Activated T-cell treated with anti-CD3 and anti-CD28 coated beads for 48 hours (primary cell): Measurements from ENCODE around the gene MAGEB2.
"Not testable (repeated sequence)": the region's sequence is repeated elsewhere in the genome, so short reads cannot be mapped to it uniquely, and the experiment has no call there.

Experiments
- DNase-seq: peaks from one replicate; pipeline ENCODE4 v3.0.0-alpha.2; 2020; ENCODE audit warnings: low read depth

MAGEB2 gene, protein sequence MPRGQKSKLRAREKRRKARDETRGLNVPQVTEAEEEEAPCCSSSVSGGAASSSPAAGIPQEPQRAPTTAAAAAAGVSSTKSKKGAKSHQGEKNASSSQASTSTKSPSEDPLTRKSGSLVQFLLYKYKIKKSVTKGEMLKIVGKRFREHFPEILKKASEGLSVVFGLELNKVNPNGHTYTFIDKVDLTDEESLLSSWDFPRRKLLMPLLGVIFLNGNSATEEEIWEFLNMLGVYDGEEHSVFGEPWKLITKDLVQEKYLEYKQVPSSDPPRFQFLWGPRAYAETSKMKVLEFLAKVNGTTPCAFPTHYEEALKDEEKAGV

DNA sequence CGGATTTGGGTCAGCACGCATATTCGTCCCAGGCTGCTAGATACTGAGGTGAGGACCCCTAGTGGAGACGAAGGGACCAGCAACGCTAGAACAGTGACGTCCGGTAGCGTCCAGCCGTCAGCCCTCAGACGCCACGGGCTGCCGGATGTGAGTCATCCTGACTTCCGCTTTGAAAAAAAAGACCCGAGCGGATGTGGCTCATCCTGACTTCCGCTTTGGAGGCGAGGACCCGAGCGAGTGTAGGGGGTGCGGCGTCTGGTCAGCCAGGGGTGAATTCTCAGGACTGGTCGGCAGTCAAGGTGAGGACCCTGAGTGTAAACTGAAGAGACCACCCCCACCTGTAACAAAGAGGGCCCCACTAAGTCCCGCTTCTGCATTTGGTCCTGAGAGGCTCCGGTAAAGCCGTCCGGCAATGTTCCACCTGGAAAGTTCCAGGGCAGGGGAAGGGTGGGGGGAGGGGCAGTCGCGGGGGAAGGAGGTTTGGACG, at the start of gene MAGEB2:
MAGEB2 (plus strand) TSS at position 207 of the 487 bp plus-strand sequence. CDS start 3,018 bp downstream, outside the sequence.
- DNase-seq, result no peak

DNA sequence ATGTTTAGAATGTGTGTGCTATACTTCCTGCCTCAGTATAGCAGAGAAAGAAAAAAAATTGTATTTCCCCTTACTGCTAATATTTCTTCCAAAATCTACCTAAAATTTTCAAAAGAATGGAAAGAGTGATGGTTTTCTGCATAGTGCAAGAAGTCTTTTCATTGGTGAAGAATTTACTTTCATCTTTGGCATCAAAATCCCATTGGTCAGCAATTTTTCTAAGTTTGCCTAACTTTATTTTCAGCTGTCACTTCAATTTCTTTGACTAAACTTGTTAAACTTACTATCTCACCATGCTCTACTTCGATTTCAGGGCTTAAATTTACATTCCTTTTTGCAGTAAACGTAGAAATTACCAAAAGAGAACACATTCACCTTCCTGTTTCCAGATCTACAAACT, 44.5 kb upstream of the MAGEB2 start:
- DNase-seq, result no peak

DNA sequence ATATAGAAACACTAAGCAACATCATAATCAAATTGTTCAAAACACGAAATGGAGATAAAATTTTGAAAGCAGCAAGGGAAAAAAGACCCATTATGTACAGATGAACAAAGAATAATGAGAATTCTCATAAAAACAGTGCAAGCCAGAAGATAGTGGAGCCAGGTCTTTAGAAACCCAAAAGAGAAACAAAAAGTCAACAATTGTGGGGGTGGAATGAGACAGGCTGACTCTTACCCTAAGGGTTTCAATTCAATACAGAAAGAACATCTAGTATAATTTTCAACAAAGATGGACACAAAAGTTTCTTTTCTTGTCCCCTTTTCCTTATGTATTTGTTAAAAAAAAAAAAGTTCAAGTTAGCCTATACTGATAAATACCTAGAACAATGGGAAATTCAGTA, 34.0 kb upstream of the MAGEB2 start:
- DNase-seq, result no peak

DNA sequence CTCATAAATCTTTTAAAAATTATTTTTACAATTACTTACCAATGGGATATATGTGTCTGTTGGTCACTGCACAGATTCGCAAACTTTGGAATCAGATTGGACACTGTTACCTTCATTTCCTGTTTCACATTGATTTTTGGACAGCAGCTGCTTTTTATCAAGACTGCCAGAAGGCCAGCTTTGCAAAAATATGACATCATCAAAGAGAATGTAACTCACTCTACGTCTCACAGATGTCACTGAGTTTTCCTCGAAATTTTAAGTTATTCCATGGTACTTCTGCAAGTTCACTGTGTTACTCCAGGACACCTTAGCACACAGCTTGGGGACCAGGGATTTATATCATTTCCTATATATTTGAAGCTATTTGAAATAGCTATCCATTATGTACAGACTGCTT, 31.8 kb upstream of the MAGEB2 start:
- DNase-seq, result no peak

DNA sequence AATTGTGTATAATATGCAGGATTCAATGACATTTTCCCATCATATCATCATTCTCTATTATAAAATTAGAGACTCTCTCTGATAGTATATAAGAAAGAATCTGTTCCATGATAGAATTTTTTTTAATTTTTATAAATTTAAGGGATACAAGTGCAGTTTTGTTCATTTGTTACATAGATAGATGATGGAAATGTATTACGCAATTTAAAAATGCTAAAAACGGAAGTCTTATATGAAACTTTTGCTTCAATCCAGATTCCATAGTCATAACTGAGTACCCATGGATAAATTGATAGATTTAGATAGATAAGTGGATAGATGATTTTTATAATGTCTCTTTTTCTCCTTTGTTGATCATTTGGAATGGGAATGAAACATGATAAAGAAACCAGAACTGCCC, 24.9 kb upstream of the MAGEB2 start:
- no peak for DNase-seq

DNA sequence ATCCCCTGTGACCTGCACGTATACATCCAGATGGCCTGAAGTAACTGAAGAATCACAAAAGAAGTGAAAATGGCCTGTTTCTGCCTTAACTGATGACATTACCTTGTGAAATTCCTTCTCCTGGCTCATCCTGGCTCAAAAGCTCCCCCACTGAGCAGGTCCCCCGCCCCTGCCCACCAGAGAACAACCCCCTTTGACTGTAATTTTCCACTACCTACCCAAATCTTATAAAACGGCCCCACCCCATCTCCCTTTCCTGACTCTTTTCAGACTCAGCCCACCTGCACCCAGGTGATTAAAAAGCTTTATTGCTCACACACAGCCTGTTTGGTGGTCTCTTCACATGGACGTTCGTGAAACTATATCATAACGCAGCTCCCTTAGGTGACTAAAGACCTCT, 21.5 kb upstream of the MAGEB2 start:
- not testable (repeated sequence) for DNase-seq

DNA sequence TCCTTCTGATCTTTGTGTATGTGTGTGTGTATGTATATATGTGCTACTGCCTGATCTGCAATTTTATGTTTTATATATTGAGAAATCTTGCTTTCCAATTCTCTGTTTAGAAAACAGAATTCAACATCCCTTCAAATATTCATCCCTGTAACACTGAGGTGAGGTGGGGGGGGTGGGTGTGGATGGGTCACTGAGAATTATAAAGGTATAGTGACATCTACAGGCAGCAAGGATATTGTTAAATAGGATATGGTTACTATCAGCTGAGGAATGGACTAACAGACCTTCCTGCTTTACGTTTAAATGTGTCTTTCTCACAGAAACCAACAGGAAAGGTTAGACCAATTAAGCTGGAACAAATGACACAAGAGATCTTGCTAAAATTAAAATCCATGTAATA, 19.0 kb upstream of the MAGEB2 start:
- DNase-seq, result no peak

DNA sequence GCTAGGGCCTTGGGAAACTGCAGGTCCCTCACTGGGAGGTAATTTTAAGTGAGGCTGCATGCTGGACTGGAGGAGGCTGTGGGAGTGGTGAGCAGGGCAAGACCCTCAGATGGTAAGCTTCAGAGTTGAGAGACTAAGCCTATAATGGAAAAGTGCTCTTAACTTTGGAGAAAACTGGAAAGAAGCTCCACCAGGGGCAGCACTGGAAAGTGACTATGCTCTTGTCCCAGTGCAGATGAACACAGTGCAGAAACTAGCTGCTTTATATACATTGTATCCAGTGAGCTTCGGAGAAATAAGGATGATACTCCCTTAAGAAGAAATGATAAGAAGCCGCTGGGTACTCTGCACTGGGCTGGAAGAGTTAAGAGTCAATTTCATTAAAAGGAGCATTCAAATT, 3.2 kb upstream of the MAGEB2 start:
- DNase-seq, result no peak

DNA sequence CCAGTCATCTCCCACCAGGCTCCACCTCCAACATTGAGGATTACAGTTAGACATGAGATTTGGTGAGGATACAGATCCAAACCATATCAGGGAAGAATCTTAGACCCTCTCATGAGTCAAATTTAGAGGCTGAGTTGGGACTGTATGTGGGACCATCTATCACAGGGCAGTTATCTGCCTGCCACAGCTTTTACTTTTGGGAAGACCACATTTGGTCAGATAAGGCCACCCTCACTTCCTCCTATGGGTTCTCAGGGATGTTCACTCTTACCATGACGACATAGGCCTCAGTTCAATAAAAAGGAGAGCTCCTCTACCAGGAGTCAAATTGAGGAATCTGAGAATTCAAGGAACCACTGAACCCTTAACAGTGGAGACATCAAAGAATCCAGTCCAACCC, 2.1 kb downstream of the MAGEB2 start:
- DNase-seq, result no peak

DNA sequence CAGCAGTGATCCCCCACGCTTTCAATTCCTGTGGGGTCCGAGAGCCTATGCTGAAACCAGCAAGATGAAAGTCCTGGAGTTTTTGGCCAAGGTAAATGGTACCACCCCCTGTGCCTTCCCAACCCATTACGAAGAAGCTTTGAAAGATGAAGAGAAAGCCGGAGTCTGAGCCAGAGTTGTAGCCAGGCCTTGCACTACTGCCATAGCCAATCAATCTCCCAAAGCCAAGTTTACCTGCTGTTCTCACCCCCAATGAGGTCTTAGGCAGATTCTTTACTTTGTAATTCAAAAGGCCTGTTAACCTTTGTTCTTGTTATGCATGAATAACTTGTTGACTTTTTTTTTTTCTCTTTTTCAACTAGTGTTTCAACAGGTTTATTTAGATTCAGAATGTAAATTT, 4.0 kb downstream of the MAGEB2 start:
- DNase-seq, result no peak

DNA sequence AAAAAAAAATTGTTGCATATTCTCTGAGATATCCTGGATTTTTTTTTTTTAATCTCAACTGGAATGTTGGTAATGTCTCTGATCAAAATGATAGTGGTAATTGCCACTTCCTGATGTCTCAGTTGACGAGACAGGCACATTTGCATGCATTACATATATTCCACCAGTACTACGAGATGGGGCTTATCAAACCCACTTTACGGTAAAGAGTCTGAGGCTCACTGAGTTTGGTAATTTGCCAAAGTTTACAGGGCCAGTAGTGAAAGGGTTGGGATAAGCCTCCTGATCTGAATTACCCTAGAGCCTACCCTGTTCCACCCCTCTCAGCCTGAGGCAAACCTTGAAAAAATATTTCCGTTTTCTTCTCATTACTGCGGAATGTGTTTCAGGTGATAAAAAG, 5.3 kb downstream of the MAGEB2 start:
- DNase-seq, result no peak

DNA sequence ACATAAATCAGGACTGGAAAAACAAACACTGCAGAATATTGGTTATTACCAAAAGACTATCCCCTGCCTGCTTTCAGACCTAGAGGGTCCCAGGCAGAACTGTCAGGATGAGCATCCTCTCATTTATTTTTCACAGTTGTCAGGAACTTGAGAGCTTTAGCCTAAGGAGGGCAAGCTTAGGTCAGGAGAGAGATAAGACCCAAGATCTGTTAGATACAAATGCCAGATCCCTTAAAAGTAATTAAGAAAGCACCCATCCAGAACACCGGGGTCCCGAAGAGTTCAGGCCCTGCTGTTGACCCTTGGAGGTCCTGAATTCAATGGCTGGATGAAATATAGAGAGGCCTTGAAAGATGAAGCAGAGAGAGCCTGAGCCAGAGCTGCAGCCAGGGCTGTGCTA, 9.2 kb downstream of the MAGEB2 start:
- no peak for DNase-seq

DNA sequence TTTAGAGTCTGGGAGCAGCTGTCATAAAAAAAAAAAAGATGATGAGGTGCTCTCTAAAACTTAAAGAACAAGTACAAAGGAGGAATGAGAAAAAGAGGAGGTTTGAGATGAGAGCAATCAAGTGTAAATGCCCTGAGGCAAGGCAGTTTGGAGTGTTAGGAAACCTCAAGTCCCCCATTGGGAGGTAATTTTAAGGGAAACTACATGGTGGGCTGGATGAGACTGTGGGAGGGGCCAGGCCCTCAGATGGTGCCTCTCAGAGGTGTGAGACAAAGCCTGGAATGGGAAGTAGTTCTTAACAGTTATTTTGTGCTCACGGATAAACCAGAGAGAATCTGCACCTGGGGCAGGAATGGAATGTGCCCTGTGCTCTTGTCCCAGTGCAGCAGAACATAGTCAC, 13.2 kb downstream of the MAGEB2 start:
- DNase-seq, result no peak

DNA sequence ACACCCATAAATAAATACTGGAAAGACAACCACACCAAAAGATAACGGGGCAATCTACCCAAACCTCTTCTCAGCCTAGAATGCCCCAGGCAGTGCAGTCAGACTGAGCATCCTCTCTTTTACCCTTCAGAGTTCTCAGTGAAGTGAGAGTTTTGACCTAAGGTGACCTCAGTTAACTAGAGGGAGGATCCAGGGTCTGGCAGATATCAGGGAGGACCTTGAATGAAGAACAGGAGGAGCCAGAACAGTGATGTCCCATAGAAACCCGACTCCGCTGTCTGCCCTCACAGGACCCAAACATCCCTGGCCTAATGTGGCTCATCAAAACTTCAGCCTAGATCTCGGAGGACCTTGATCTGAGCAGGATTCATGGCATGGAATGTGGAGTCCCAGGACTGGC, 15.0 kb downstream of the MAGEB2 start, which contains the start of gene MAGEB3:
MAGEB3 (plus strand) TSS at position 263 of the 400 bp plus-strand sequence. CDS start 5,268 bp downstream, outside the sequence.
- no peak for DNase-seq

DNA sequence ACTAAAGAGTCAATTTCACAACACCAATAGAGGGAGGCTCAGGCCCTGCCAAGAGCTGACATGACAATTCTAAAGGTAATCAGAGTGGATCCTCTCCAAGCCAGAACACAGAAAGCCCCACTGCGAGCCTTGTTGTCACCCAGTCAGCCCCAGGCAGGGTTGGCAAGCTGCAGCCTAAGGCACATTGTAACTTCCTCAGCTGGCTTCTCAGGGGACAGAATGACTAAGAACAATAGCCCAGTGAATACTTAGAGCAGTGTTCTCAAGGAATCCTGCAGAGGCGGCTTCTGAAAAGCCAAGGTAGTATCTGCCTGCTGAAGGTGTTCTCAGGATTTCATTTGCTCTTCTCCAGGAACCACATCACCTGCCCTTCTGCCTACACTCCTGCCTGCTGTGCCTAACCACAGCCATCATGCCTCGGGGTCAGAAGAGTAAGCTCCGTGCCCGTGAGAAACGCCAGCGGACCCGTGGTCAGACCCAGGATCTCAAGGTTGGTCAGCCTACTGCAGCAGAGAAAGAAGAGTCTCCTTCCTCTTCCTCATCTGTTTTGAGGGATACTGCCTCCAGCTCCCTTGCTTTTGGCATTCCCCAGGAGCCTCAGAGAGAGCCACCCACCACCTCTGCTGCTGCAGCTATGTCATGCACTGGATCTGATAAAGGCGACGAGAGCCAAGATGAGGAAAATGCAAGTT, 26.5 kb downstream of the MAGEB2 start, which contains the start of gene MAGEB4:
MAGEB4 (plus strand) TSS at position 277 of the 692 bp plus-strand sequence; CDS start at position 413, 136 bp downstream.
- no peak for DNase-seq

DNA sequence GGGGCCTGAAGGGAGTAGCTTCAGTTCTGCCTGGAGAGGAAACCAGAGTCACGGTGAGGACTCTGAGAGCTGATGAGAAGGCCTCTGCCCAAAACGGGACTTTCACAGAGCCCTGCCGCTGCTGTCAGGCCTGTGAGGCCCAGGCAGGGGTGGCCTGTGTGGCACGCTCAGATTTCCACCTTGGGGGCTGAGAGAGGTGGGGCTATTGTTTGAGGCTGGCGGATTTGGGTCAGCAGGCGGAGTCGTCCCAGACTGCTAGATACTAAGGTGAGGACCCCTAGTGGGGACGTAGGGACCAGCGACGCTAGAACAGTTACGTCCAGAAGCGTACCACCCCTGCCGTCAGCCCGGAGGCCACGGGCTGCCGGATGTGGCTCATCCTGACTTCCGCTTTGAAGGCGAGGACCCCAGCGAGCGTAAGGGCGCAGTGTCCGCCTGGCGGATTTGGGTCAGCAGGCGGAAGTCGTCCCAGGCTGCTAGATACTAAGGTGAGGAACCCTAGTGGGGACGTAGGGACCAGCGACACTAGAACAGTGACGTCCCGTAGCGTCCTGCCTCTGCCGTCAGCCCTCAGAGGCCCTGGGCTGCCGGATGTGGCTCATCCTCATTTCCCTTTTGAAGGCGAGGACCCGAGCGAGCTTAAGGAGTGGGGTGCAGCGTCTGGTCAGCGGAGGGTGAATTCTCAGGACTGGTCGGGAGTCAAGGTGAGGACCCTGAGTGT, 31.6 kb downstream of the MAGEB2 start, which contains the start of gene MAGEB1:
MAGEB1 (plus strand) TSS at position 378 of the 721 bp plus-strand sequence. CDS start 3,348 bp downstream, outside the sequence.
- DNase-seq, result no peak

DNA sequence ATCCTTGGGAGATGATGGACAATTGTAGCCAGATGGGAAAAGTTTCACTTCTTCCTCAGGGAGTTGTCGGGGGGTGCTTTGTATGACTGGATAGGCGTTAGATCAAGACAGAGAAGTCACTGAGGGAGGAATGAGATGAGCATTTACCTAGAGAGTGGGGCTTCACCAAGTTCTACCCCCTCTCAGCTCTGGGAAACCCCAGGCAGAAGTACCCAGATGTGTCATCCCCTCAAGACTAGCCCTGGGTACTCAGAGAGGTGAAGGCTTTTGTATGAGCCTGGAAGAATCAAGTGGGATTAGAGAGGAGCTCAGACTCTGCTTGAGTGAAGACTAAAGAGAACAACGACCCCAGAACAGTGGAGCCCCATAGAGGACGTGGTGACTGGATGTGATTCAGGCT, 33.5 kb downstream of the MAGEB2 start:
- no peak for DNase-seq

DNA sequence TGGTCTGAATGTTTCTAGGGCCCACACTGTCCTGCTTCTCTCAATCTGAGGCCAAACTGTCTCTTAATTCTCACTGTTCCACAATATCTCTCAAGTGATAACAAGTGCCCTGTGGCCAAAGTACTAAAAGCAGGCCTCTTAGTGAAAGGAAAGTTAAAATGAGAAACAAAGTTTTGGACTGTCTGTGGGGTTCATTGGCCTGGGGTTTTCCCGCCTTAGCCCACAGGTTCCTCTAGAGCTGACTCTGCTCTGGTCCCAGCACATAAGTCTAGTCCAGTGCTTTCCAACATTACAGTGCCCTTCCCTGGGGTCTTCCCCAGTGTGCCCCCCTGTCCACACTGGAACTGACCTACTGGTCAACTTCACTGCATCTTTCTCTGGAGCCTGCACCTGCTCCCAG, 37.9 kb downstream of the MAGEB2 start:
- DNase-seq, result no peak

DNA sequence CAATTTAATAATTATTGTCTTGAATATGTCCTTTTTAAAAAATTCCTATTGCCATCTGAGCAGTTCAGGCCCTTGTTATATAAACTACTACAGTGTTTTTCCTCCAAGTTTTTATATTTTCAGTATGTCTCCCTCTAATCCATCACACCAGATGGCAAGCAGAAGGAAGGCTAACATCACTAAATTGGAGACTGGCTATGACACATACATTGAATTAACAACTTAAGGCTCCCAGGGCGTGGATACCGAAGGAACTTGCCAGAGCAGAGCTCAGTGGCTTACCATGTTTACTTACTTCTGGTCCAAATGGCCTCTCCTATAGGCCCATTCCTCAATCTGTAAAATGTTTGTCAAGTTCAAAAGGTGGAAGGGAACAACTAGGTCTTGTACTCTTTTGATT, 44.6 kb downstream of the MAGEB2 start:
- DNase-seq, result no peak

DNA sequence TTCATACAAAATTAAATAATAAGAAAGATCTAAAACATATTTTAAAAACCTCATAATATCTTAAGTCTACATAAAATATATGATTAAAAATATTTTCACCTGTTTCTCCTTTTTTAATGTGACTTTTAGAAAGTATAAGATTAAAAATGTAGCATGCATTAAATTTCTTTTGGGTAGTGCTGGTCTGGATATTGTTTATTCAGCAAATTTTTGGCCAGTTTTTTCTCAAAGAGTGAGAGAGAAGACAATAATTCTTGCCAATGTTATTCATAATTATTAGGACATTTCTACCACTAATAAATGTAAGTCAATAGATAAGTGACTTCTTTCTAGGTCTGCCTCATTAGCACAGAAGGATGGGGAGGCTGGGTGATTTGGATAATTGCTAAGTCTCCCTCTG, 45.6 kb downstream of the MAGEB2 start:
- no peak for DNase-seq

DNA sequence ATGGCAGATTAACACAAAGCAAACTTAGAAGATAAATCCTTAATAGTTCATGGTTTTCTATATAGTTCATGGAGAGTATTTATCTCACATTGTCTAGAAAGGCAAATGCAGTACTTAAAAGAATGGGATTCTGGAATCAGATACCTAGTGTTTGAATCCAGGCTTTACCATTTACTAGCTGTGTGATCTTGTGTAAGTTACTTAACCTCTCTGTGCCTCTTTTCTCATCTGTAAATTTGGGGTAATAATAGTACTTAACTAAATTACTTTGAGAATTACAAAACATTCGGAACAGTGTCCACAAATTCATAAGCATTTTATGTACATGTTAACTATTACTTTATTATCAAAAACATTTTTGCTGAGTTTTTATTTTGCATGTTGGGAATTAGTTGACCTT, 47.4 kb downstream of the MAGEB2 start:
- no peak for DNase-seq
